ENCODE measurements around the gene TMEM121. TPM values are rescaled to one million over a fixed set of nuclear protein-coding genes. Genes with fewer than 3 reads are reported as not detected.

Gene TMEM121
- 6.7 and 11.3 TPM in 2 replicates for total RNA-seq

DNA sequence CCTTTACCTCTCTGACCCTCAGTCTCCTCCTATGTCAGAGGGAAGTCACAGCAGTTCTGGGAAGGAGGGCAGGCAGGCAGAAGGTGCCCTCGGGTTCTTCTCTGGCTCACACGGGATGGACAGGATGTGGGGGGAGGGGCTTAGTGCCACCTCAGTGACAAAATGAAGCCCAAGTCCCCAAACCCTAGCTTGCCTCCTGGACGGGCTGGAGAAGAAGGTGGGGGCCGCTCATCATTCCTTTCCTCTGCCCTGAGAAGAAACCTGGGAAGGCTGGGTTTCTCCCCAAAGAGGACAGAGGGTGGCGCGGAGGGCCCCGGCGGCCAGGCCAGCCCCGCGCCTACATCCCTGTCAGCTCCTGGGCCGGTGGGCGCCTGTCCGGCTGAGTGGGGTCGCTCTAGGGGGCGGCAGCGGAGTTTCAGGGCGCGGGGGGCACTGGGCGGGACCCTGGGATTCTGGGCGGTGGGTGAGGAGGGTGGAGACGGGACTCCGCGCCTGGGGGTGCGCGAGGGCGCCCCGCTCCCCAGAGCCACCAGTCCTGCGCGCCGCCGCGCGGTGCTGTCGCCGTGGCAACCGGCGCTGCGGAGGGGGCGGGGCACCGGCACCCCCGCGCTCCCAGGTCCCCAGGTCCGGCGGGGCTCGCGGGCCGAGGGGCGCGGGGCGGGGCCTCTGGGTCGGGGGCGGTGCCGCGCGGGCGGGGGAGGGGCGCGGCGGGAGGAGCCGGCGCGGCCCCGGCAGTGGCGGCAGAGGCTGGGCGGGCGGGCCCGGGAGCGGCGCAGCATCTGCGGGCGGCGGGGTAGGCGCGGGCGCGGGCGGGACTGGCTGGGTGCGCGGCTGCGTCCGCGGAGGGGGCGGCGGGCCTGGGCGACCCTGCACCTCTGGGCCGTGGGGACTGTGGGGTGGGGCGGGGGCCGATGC is at the start of gene TMEM121:
TSS of gene TMEM121 (plus strand) at position 723 of the 915 bp plus-strand sequence. CDS start 2,252 bp downstream, outside the sequence.

DNA sequence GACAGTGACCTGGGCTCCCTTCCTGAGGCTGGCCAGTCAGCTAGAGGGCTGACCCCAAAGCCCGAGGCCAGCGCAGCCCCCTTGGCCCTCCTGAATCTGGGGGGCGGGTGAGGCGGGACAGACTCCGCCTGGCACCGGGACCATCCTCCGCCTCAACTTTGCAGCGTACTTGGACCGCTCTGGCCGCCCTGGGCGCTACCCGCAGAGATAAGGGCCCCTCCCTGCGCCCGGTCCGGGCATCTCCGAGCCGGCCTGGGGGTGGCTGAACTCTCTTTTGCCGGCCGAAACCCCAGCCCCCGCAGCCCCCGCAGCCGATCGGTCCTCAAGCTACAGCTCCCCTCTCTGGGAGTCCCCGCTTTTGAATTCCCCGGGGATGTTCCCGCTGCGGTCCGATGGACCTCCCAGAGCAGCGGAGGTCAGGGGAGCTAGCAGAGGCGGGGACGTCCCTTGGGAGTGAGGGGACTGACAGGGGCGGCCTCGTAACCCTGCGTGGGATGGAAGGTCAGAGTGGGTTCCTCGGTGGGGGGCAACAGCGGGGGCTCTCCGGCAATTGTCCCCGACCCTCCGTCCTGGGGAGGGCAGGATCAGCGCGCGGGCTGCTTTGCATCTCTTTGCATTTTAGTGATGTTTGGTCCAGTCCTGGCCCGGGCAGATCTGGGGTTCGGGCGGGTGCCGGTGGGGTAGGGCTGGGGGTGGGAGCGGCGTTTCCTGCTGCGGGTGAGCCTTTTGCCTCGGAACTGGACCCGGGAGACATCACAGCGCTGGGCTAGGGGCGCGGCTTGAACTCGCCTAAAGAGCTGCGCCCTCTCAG is 40.0 kb upstream of the TMEM121 start, which contains the start of gene CRIP1:
TSS of gene CRIP1 (plus strand) at position 724 of the 811 bp plus-strand sequence. CDS start 374 bp downstream, outside the sequence.

DNA sequence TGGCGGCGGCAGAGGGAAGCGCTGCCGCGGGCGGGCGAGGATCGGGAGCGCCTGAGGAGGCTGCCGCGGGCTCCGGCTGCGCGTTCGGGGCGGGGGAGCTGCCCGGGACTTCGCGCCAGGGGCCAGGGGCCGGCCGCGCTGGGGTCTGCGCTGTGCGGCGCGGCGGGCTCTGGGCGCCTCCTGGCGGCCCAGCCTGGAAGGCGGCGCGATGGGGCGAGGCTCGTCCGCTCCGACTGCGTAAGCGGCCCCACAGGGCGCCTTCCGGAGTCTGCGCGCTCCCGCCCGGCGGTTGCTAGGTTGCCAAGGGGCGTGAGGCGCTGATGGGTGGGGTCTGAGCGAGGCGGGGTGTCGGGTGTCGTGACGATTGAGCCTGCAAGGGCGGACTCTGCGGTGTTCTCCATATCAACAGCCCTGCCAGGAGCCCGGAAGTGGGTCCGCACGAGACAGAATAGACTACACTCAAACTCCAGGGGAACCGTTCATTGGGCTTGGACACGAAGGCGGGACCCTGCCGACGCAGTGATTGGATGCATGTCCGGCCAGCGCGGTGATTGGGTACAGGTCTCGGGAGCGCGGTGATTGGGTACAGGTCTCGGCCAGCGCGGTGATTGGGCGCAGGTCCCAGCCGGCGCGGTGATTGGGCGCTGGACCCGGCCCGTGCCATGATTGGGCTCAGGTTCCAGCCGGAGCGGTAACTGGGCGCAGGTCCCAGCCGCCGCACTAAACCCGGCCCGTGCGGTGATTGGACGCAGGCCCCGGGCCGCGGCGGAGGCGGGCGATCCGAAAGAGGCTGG is 35.6 kb upstream of the TMEM121 start, which contains the start of gene TEDC1:
TSS of gene TEDC1 (plus strand) at position 675 of the 794 bp plus-strand sequence. CDS start 130 bp downstream, outside the sequence.

Other genes starting within 250 kb of the TMEM121 start
- gene BRF1, start 225.6 kb upstream of the TMEM121 start, total RNA-seq, result 36.5 and 46.7 TPM in 2 replicates
- gene PACS2, start 211.8 kb upstream of the TMEM121 start, total RNA-seq, result 50.5 and 67.2 TPM in 2 replicates
- gene TEX22, start 128.0 kb upstream of the TMEM121 start, total RNA-seq, result 0.09 and 0.30 TPM in 2 replicates
- gene MTA1, start 106.8 kb upstream of the TMEM121 start, total RNA-seq, result 27.9 and 53.8 TPM in 2 replicates
- 13.1 and 34.2 TPM in 2 replicates for gene CRIP2, start 51.8 kb upstream of the TMEM121 start, total RNA-seq
- 0.14 TPM in 1 of 2 replicates, not detected in the other for gene CRIP1, start 39.7 kb upstream of the TMEM121 start, total RNA-seq
- 2.7 and 4.8 TPM in 2 replicates for gene TEDC1, start 35.3 kb upstream of the TMEM121 start, total RNA-seq

Measured in smooth muscle cell of the umbilical artery (primary cell).